NT2/D1 (cell line): ENCODE measurements around the gene ADAM19.

Source experiments
- DNase-seq: peaks from one replicate; pipeline ENCODE4 v3.0.0-alpha.2; 2011; ENCODE audit warnings: low read depth, low spot score
- H3K27me3 ChIP-seq: 2 replicates; pipeline ENCODE4 v1.6.0; 2011; ENCODE audit warnings: mild to moderate bottlenecking; ENCODE audit not compliant: insufficient read length, insufficient read depth
- H3K36me3 ChIP-seq: 2 replicates; pipeline ENCODE4 v1.6.1; 2011; ENCODE audit warnings: mild to moderate bottlenecking, low read length, mixed read lengths; ENCODE audit not compliant: insufficient read depth, insufficient read length
- H3K4me1 ChIP-seq: 2 replicates; pipeline ENCODE4 v1.5.1; 2011; ENCODE audit not compliant: insufficient read depth, insufficient read length
- H3K4me3 ChIP-seq: 2 replicates; pipeline ENCODE4 v1.5.1; 2011; ENCODE audit warnings: low read depth; ENCODE audit not compliant: insufficient read length
- H3K9ac ChIP-seq: 2 replicates; pipeline ENCODE4 v1.6.0; 2011; ENCODE audit warnings: low read depth; ENCODE audit not compliant: insufficient read length
- H3K9me3 ChIP-seq: 2 replicates; pipeline ENCODE4 v1.5.1; 2011; ENCODE audit warnings: mild to moderate bottlenecking, low read length; ENCODE audit not compliant: insufficient read depth
- SUZ12 ChIP-seq: IDR thresholded peaks from 2 replicates; pipeline ENCODE4 v1.6.1; 2011; ENCODE audit not compliant: insufficient read length, insufficient read depth; ENCODE audit errors: extremely low read depth
- YY1 ChIP-seq: IDR thresholded peaks from 2 replicates; pipeline ENCODE4 v1.6.1; 2011; ENCODE audit not compliant: insufficient read length, insufficient read depth
- ZNF274 ChIP-seq: IDR thresholded peaks from 2 replicates; pipeline ENCODE4 v1.6.1; 2011; ENCODE audit warnings: mild to moderate bottlenecking, low read depth, low read length

Gene ADAM19

GRCh38 chr5:157545610-157546310 lies 29.8 kb downstream of the ADAM19 start:
- Histone ChIP-seq H3K9me3 (no peaks in the 10 kb centered on the region), H3K36me3 (peaks cover 38% of the 10 kb centered on the region), H3K4me3 (no peak overlapping the region), H3K27me3 (no peaks in the 10 kb centered on the region), H3K9ac (no peak overlapping the region), H3K4me1 (no peaks in the 10 kb centered on the region)
- no peak for DNase-seq
- TF ChIP-seq SUZ12 (no peak), ZNF274 (no peak), YY1 (no peak)

GRCh38 chr5:157544623-157544989 lies 31.0 kb downstream of the ADAM19 start:
- no peak for DNase-seq
- no peaks in the 10 kb centered on the region for H3K4me1 ChIP-seq
- H3K36me3 ChIP-seq: peaks cover 38% of the 10 kb centered on the region
- no peak for TF ChIP-seq YY1
- TF ChIP-seq ZNF274: no peak
- TF ChIP-seq SUZ12: no peak
- H3K4me3 ChIP-seq: no peak overlapping the region
- H3K9me3 ChIP-seq: peaks cover 5% of the 10 kb centered on the region; the same call in 1 of the 2 replicates
- no peaks in the 10 kb centered on the region for H3K27me3 ChIP-seq
- H3K9ac ChIP-seq: no peak overlapping the region

GRCh38 chr5:157543825-157544622 lies 31.6 kb downstream of the ADAM19 start:
- H3K27me3 ChIP-seq: no peaks in the 10 kb centered on the region
- no peak overlapping the region for H3K4me3 ChIP-seq
- no peak for TF ChIP-seq ZNF274
- TF ChIP-seq SUZ12: no peak
- TF ChIP-seq YY1: no peak
- H3K36me3 ChIP-seq: peaks cover 38% of the 10 kb centered on the region
- no peak for DNase-seq
- H3K9me3 ChIP-seq: peaks cover 5% of the 10 kb centered on the region; the same call in 1 of the 2 replicates
- H3K9ac ChIP-seq: no peak overlapping the region
- no peaks in the 10 kb centered on the region for H3K4me1 ChIP-seq

- Histone ChIP-seq H3K36me3 (peaks cover 40% of the 10 kb centered on the region), H3K4me3 (no peak overlapping the region), H3K27me3 (no peaks in the 10 kb centered on the region), H3K9ac (no peak overlapping the region), H3K9me3 (peaks cover 5% of the 10 kb centered on the region; the same call in 1 of the 2 replicates), H3K4me1 (no peaks in the 10 kb centered on the region)
- DNase-seq: no peak
- TF ChIP-seq ZNF274 (no peak), SUZ12 (no peak), YY1 (no peak)
Measured at GRCh38 chr5:157542282-157543000, 33.1 kb downstream of the ADAM19 start.

GRCh38 chr5:157541447-157542118 lies 34.0 kb downstream of the ADAM19 start:
- H3K36me3 ChIP-seq: peaks cover 46% of the 10 kb centered on the region
- no peak overlapping the region for H3K9ac ChIP-seq
- no peak for TF ChIP-seq YY1
- H3K27me3 ChIP-seq: no peaks in the 10 kb centered on the region
- no peak for DNase-seq
- peaks cover 5% of the 10 kb centered on the region; the same call in 1 of the 2 replicates for H3K9me3 ChIP-seq
- no peak overlapping the region for H3K4me3 ChIP-seq
- no peaks in the 10 kb centered on the region for H3K4me1 ChIP-seq

GRCh38 chr5:157540707-157541446 lies 34.7 kb downstream of the ADAM19 start:
- peaks cover 5% of the 10 kb centered on the region; the same call in 1 of the 2 replicates for H3K9me3 ChIP-seq
- H3K4me1 ChIP-seq: no peaks in the 10 kb centered on the region
- no peak for DNase-seq
- no peaks in the 10 kb centered on the region for H3K27me3 ChIP-seq
- no peak for TF ChIP-seq YY1
- H3K4me3 ChIP-seq: no peak overlapping the region
- H3K36me3 ChIP-seq: peaks cover 47% of the 10 kb centered on the region
- H3K9ac ChIP-seq: no peak overlapping the region
